Activated CD4-positive, alpha-beta T cell treated with anti-CD3 and anti-CD28 coated beads for 36 hours (primary cell): ENCODE results near the gene NACAD. TPM values are rescaled to one million over a fixed set of nuclear protein-coding genes. Genes with fewer than 3 reads are reported as not detected.
A peak's percentile ranks its signal among the peaks of the same experiment; 100 is the strongest.

ENCODE experiments used
- ATAC-seq: fragments of 200-7000 bp; cut with Tn5 transposase; one replicate; pipeline ENCODE4 v1.10.0; 2021; ENCODE audit warnings: mild to moderate bottlenecking, moderate library complexity
- CTCF ChIA-PET: fragments of 350-600 bp; sonication (Branson Sonifier 250); formaldehyde crosslinking; loops from one replicate; lab custom pipeline; 2021; ENCODE audit warnings: antibody characterized with exemption; lab: Charles Lee
- POLR2A ChIA-PET: fragments of 350-600 bp; sonication (Branson Sonifier 250); formaldehyde crosslinking; loops from one replicate; lab custom pipeline; 2021; ENCODE audit warnings: antibody characterized with exemption, inconsistent platforms; lab: Charles Lee
- DNase-seq: peaks from one replicate; pipeline ENCODE4 v3.0.0-alpha.2; 2020
- H3K27ac Mint-ChIP-seq: one replicate; pipeline ENCODE4 v1.8.0; 2021; ENCODE audit warnings: mixed read lengths
- H3K27me3 Mint-ChIP-seq: one replicate; pipeline ENCODE4 v1.8.0; 2021; ENCODE audit warnings: mixed read lengths
- H3K36me3 Mint-ChIP-seq: one replicate; pipeline ENCODE4 v1.8.0; 2021; ENCODE audit warnings: low read depth, mixed read lengths
- H3K4me1 Mint-ChIP-seq: one replicate; pipeline ENCODE4 v1.8.0; 2021; ENCODE audit warnings: mixed read lengths
- H3K4me3 Mint-ChIP-seq: one replicate; pipeline ENCODE4 v1.8.0; 2021; ENCODE audit warnings: mild to moderate bottlenecking, moderate library complexity, mixed read lengths
- H3K9me3 Mint-ChIP-seq: one replicate; pipeline ENCODE4 v1.8.0; 2021; ENCODE audit warnings: low read depth, mixed read lengths
- intact Hi-C, 2 experiments: fragments of 100-400 bp; cut with DNase I in 1 of 2; cut with micrococcal nuclease in 1 of 2; formaldehyde crosslinking; loops; one replicate each; pipeline versions ENCODE4 v1.14.2 to v1.15.1; 2022 to 2024; cut with DNase I, micrococcal nuclease
- total RNA-seq, 2 experiments: library from RNA; stranded (reverse); gene quantifications; one replicate each; pipeline ENCODE4 v1.2.3, GENCODE V29; 2021

NACAD gene
- total RNA-seq, 2 experiments from 2014 or later, result 0.14 to 0.21 TPM

- Mint-ChIP-seq H3K27ac (peak overlapping the region; percentile 81), H3K27me3 (no peaks in the 10 kb centered on the region), H3K4me3 (no peak overlapping the region), H3K9me3 (no peaks in the 10 kb centered on the region), H3K36me3 (peaks cover 45% of the 10 kb centered on the region), H3K4me1 (peaks cover 60% of the 10 kb centered on the region)
- POLR2A ChIA-PET, result interaction anchor here (0.5 kb wide), 1 partner anchor 537 kb away, joined by 4 read pairs; no protein-coding TSS in a partner anchor
- intact Hi-C loops, result no loop called here
- DNase-seq, result no peak
- peak; percentile 30 for ATAC-seq
- CTCF ChIA-PET, result interaction anchor here (1.3 kb wide), 1 partner anchor 9 kb away, joined by 6 read pairs; no protein-coding TSS in a partner anchor
Measured at GRCh38 chr7:45061806-45062425, 26.9 kb downstream of the NACAD start.

GRCh38 chr7:45061352-45061751 lies 27.4 kb downstream of the NACAD start:
- Mint-ChIP-seq H3K4me3 (no peak overlapping the region), H3K27ac (peak overlapping the region; percentile 81), H3K9me3 (no peaks in the 10 kb centered on the region), H3K36me3 (peaks cover 45% of the 10 kb centered on the region), H3K4me1 (peaks cover 60% of the 10 kb centered on the region), H3K27me3 (no peaks in the 10 kb centered on the region)
- DNase-seq, result no peak
- CTCF ChIA-PET, result interaction anchor here (1.3 kb wide), 1 partner anchor 9 kb away, joined by 6 read pairs; no protein-coding TSS in a partner anchor
- no peak for ATAC-seq
- POLR2A ChIA-PET, result no interaction called here
- intact Hi-C loops, result no loop called here

- no peak for DNase-seq
- Mint-ChIP-seq H3K27ac (peak overlapping the region; percentile 72), H3K9me3 (peaks cover 2% of the 10 kb centered on the region), H3K27me3 (no peaks in the 10 kb centered on the region), H3K36me3 (peaks cover 45% of the 10 kb centered on the region), H3K4me3 (no peak overlapping the region), H3K4me1 (peaks cover 64% of the 10 kb centered on the region)
- CTCF ChIA-PET, result interaction anchor here (0.5 to 1.1 kb wide), 2 partner anchors 76 to 217 kb away, joined by 3 read pairs; no protein-coding TSS in a partner anchor
- intact Hi-C loops, result no loop called here
- POLR2A ChIA-PET, result no interaction called here
- ATAC-seq, result no peak
Measured at GRCh38 chr7:45060295-45060694, 28.5 kb downstream of the NACAD start.

- ATAC-seq, result no peak
- ChIA-PET POLR2A (no interaction called here), CTCF (interaction anchor here (1.0 to 1.2 kb wide), 2 partner anchors 11 to 213 kb away, joined by 3 to 4 read pairs; no protein-coding TSS in a partner anchor)
- no peak overlapping the region for H3K4me3 Mint-ChIP-seq
- DNase-seq, result no peak
- H3K27me3 Mint-ChIP-seq, result no peaks in the 10 kb centered on the region
- peaks cover 41% of the 10 kb centered on the region for H3K36me3 Mint-ChIP-seq
- peaks cover 76% of the 10 kb centered on the region for H3K4me1 Mint-ChIP-seq
- H3K27ac Mint-ChIP-seq, result peak overlapping the region; percentile 0
- H3K9me3 Mint-ChIP-seq, result peaks cover 2% of the 10 kb centered on the region
- intact Hi-C loops, result no loop called here
Measured at GRCh38 chr7:45057878-45058277, 30.9 kb downstream of the NACAD start.

GRCh38 chr7:45055594-45056219 lies 33.1 kb downstream of the NACAD start:
- Mint-ChIP-seq H3K27ac (peak overlapping the region; percentile 15), H3K9me3 (peaks cover 2% of the 10 kb centered on the region), H3K4me3 (no peak overlapping the region), H3K27me3 (no peaks in the 10 kb centered on the region), H3K36me3 (peaks cover 35% of the 10 kb centered on the region), H3K4me1 (peaks cover 65% of the 10 kb centered on the region)
- intact Hi-C loops, result no loop called here
- peak; percentile 16 for ATAC-seq
- DNase-seq, result no peak
- ChIA-PET POLR2A (no interaction called here), CTCF (interaction anchor here (0.7 kb wide), 1 partner anchor 82 kb away, joined by 3 read pairs; no protein-coding TSS in a partner anchor)

- Mint-ChIP-seq H3K9me3 (peaks cover 2% of the 10 kb centered on the region), H3K4me1 (peaks cover 65% of the 10 kb centered on the region), H3K27me3 (no peaks in the 10 kb centered on the region), H3K27ac (peak overlapping the region; percentile 13), H3K4me3 (no peak overlapping the region), H3K36me3 (peaks cover 38% of the 10 kb centered on the region)
- DNase-seq (no peak), ATAC-seq (no peak)
- ChIA-PET CTCF (interaction anchor here (0.7 kb wide), 1 partner anchor 81 kb away, joined by 3 read pairs; no protein-coding TSS in a partner anchor), POLR2A (no interaction called here)
- intact Hi-C loops, result no loop called here
Measured at GRCh38 chr7:45055016-45055415, 33.8 kb downstream of the NACAD start.

GRCh38 chr7:45054442-45054841 lies 34.3 kb downstream of the NACAD start:
- ATAC-seq, result no peak
- Mint-ChIP-seq H3K9me3 (peaks cover 2% of the 10 kb centered on the region), H3K27me3 (no peaks in the 10 kb centered on the region), H3K27ac (peak overlapping the region; percentile 13), H3K4me3 (no peak overlapping the region), H3K36me3 (peaks cover 40% of the 10 kb centered on the region), H3K4me1 (peaks cover 62% of the 10 kb centered on the region)
- no peak for DNase-seq
- CTCF ChIA-PET, result no interaction called here
- POLR2A ChIA-PET, result no interaction called here
- intact Hi-C loops, result no loop called here

GRCh38 chr7:45053941-45054340 lies 34.8 kb downstream of the NACAD start:
- DNase-seq, result no peak
- POLR2A ChIA-PET, result no interaction called here
- CTCF ChIA-PET, result interaction anchor here (1.2 to 2.7 kb wide), 2 partner anchors 80 to 82 kb away, joined by 3 to 7 read pairs; no protein-coding TSS in a partner anchor
- Mint-ChIP-seq H3K4me1 (peaks cover 57% of the 10 kb centered on the region), H3K27ac (no peak overlapping the region), H3K36me3 (peaks cover 40% of the 10 kb centered on the region), H3K27me3 (no peaks in the 10 kb centered on the region), H3K4me3 (no peak overlapping the region), H3K9me3 (peaks cover 2% of the 10 kb centered on the region)
- intact Hi-C loops, result no loop called here
- no peak for ATAC-seq

GRCh38 chr7:45053401-45053800 lies 35.4 kb downstream of the NACAD start:
- Mint-ChIP-seq H3K4me1 (peaks cover 57% of the 10 kb centered on the region), H3K27me3 (no peaks in the 10 kb centered on the region), H3K4me3 (no peak overlapping the region), H3K9me3 (peaks cover 2% of the 10 kb centered on the region), H3K27ac (no peak overlapping the region), H3K36me3 (peaks cover 40% of the 10 kb centered on the region)
- ATAC-seq (no peak), DNase-seq (no peak)
- intact Hi-C loops, result no loop called here
- CTCF ChIA-PET, result interaction anchor here (0.6 to 2.7 kb wide), 5 partner anchors 8 to 83 kb away, joined by 3 to 7 read pairs (median 3); partner anchors contain the start of gene TBRG4
- POLR2A ChIA-PET, result interaction anchor here (0.6 kb wide), 1 partner anchor 530 kb away, joined by 4 read pairs; no protein-coding TSS in a partner anchor

GRCh38 chr7:45052011-45052410 lies 36.8 kb downstream of the NACAD start:
- intact Hi-C loops, result no loop called here
- ATAC-seq (no peak), DNase-seq (no peak)
- H3K36me3 Mint-ChIP-seq, result peaks cover 41% of the 10 kb centered on the region
- H3K4me1 Mint-ChIP-seq, result peaks cover 54% of the 10 kb centered on the region
- peaks cover 2% of the 10 kb centered on the region for H3K9me3 Mint-ChIP-seq
- no peaks in the 10 kb centered on the region for H3K27me3 Mint-ChIP-seq
- ChIA-PET CTCF (interaction anchor here (1.0 to 2.7 kb wide), 3 partner anchors 13 to 78 kb away, joined by 3 to 7 read pairs (median 5); no protein-coding TSS in a partner anchor), POLR2A (no interaction called here)
- H3K27ac Mint-ChIP-seq, result peak overlapping the region; percentile 38
- no peak overlapping the region for H3K4me3 Mint-ChIP-seq

- H3K4me3 Mint-ChIP-seq, result no peak overlapping the region
- H3K27me3 Mint-ChIP-seq, result no peaks in the 10 kb centered on the region
- no peaks in the 10 kb centered on the region for H3K9me3 Mint-ChIP-seq
- ATAC-seq, result no peak
- H3K27ac Mint-ChIP-seq, result peak overlapping the region; percentile 66
- POLR2A ChIA-PET, result no interaction called here
- H3K36me3 Mint-ChIP-seq, result peaks cover 39% of the 10 kb centered on the region
- DNase-seq, result no peak
- CTCF ChIA-PET, result interaction anchor here (1.2 kb wide), 1 partner anchor 14 kb away, joined by 3 read pairs; no protein-coding TSS in a partner anchor
- peaks cover 47% of the 10 kb centered on the region for H3K4me1 Mint-ChIP-seq
- intact Hi-C loops, result no loop called here
Measured at GRCh38 chr7:45050198-45050597, 38.6 kb downstream of the NACAD start.
